HG03025 (cell line): ENCODE results near the gene EFCAB6.

Experiments
- ATAC-seq: cut with Tn5 transposase; IDR thresholded peaks from one replicate; pipeline ENCODE4 v1.9.1; 2021; ENCODE audit warnings: mild to moderate bottlenecking, moderate library complexity; ENCODE audit not compliant: unreplicated experiment, low FRiP score

Gene EFCAB6

DNA sequence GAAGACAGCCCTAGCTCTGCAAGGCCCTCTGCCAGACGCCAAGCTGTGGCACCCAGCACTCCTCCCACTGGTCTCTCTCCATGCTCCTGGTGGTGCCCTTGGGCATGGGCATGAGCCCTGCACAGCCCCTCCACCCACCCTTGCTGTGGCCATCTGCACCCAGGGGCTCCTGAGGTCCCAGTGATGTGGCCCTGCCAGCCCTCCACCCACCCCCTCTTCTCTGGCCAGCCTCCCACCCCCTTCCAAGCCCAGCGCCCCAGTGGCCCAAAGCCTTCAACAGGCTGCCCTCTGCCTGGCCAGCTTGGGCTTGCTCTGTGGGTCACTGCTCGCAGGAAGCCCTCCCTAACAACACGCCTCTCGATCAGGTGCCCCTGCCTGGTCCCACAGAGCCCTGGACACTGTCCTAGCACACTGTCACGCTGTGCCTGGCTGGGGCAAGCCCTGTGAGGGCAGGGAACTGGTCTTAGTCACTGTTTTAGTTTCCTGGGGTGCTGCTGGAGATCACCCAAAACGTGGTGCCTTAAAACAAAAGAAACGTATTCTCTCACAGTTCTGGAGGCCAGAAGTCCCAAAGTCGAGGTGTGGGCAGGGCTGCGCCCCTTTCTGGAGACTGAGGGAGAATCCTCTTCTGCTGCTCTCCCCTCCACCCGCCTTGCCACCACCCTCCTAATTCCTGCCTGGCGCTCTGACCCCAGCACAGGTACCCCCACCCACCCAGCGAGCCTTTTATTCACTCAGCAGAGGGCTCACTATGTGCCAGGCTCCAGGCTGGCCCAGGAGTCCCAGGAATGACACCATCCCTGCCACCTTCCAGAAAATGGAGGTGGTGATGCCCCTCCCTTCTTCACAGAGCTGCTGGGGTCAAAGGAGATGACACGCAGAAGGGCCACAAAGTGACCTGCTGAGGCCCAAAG, 35.5 kb upstream of the EFCAB6 start:
- no peak for ATAC-seq

GRCh38 chr22:43846966-43847365, 34.9 kb upstream of the EFCAB6 start:
- ATAC-seq = no peak

DNA sequence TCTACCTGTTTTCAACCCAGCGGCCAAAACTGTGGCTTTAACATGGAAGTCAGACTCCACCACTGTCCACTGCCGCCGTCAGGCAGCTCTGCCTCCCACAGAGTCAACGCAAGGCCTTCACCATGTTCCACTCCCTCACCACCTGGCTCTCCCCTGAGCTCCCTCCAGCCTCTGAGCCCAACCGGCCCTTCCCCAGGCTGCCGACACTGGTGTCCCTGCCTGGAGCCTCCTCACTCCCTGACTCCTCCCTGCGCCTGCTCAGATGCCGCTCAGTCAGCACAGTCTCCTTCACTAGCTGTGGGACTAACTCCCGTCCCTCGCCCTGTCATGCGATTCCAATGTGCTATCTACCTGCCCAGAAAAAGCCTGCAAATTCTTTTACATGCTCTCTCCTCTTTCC, 33.9 kb upstream of the EFCAB6 start:
- ATAC-seq = no peak

- ATAC-seq = no peak
Observed at GRCh38 chr22:43844560-43845545, 32.7 kb upstream of the EFCAB6 start.

- ATAC-seq = no peak
Observed at GRCh38 chr22:43843783-43844530, 31.9 kb upstream of the EFCAB6 start.

- no peak for ATAC-seq
Observed at GRCh38 chr22:43841742-43842141, 29.6 kb upstream of the EFCAB6 start.

DNA sequence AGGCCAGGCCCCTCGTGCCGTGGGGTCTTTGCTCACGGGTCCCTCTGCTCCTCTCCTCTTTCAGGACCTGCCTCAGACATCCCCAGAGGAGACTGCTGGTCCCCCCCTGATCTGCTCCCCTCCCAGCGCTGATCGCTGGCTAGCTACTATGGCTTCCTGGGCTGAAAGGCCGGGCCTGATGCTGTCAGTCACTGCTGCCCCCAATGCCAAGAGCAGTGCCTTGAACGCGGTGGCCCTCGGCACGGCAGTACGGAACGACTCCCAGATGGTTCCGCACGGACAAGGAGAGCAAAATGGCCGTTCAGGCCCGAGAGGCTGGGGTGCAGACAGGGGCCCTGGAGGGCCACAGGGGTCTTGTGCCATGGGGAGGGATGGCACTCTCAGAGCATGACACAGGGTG, 28.7 kb upstream of the EFCAB6 start:
- ATAC-seq = no peak

DNA sequence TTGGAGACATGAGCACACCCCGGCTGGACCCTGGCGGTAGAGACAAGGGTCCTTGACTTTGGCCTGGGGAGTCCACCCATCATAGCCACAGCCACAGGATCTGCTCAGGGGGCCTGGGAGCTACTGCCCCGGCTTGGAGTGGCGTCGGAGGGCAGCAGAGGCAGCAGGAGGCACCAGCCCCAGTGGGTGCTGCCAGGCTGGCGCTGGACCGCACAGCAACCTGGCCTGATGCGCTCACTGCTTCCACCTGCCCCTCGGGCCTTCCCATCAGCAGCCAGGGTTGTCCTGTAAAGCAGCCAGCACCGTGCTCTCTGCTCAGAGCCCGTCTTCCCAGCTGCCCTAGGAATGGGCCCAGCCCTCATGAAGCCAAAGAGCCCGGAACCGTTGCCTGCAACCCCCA, 28.3 kb upstream of the EFCAB6 start:
- ATAC-seq = no peak

GRCh38 chr22:43839781-43840180, 27.7 kb upstream of the EFCAB6 start:
- ATAC-seq = no peak

DNA sequence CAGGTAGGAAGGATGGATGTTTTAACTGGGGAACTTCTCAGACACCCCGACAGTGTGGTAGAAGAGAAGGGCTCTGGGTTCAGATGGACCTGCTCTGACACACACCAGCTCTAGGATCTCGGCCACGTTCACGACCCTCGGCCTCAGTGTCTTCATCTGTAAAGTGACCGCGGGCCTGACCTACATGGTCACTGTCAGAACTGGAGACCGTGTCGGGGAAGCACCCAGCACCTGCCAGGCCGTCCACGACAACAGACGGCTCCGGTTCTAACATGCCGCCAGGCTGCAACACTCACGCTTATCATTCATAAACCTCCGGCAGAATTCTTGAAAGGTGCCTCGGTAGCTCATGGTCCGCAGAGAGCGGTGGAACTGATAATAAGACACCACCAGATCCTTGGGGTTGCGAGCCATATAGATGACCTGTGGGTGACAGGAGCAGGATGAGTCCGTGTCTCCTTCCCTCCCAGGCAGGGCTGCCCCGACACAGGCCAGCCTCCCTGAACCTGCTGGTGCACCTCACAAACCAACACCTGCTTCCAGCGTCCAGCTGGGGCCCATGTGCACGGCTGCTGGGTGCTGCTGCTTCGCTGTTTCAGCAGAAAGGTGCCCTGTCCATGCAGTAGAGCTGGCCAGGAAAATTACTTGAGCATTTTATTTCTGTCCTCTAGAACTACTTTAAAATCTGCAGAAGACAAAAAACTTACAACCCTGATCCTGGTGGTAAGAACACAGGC, 26.6 kb upstream of the EFCAB6 start:
- no peak for ATAC-seq

DNA sequence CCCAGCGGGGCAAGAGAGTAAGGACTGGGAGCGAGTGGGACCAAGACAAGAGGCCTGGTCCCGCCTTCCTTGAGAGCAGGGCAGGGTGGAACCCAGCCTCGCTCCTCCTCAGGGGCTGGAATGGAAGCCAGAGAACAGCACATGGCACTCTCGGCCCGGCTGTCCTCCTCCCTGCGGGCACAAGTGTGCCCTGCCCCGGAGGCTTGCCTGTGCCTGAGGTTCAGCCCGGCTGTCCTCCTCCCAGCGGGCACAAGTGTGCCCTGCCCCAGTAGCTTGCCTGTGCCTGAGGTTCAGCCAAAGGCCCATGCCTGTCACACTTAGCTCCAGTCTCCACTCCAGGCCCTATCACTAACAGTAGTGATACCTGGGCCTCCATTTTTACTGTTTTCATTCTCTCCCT, 26.1 kb upstream of the EFCAB6 start:
- no peak for ATAC-seq

GRCh38 chr22:43837666-43838065, 25.6 kb upstream of the EFCAB6 start:
- ATAC-seq = no peak

DNA sequence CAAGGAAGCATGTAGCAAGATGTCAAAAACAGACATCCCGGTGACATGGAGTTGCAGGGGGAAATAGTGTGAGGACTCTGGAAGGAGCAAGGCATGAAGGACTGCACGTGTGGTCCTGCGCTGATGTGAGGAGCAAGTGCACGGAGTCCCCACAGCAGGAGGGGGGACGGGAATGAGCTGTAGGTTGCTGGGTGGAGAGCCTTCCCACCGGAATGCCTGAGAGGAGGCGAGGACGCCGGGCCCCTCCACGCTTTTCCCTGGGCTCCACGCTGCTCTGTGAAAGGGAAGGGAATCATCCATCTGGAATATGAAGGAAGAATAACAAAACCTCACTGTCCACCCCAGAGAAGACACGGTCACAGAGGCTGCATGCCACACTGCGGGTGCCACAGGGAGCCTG, 23.6 kb upstream of the EFCAB6 start:
- ATAC-seq = no peak

DNA sequence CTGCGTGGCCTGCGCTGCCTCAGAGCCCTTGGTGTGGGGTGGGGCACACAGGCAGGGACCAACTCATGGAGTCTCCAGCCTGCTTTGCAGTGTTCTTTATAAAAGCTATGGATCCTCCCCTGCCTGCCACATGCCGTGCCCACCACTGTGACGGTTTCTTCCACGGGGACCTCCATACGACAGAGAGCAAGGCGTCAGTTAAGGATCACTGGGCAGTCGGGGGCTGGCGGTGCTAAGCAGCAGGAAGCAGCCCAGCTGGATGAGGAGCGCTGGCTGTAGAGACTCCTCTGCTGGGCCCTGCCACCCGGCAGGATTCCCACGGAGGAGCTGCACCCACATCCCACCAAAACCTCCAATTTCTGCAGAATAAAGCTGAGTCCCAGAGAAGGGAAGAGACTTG, 23.1 kb upstream of the EFCAB6 start:
- no peak for ATAC-seq

GRCh38 chr22:43833286-43834240, 21.5 kb upstream of the EFCAB6 start:
- ATAC-seq = no peak

DNA sequence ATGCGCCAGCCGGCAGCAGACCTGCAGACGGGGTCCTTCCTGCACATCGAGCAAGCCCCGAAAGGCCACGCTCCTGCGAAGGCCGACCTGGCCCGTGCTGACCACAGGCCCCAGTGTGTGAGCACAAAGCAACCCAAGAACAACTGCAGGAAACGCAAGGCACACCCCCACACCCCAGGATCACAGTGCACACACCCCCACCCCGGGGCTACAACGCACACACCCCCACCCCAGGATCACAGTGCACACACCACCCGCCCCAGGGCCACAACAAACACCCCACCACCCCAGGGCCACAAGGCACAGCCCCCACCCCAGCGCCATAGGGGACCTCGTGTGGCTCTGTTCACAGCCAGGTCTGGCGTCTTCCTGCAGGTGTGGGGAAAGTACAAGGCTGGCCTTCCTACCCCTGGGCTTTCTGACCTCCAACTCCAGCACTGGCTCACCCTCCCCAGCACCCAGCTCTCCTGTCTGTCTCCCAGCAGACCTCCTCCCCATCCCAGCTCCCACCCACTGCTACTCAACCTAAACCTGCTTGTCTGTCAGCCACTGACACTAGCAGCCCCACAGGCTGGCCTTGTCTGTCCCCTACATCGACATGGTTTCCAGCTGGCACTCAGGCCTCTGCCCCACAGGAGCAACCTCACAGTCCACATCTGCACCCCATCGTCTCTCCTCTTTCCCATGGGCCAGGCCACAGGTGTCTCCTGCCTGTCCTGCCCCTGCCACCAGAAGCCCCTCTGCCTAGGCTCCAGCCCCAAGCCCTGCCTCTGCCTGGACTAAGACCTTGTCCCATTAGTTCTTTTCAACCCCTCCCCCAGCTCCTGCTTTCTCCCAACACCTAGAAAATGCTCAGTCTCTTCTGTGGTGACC, 20.5 kb upstream of the EFCAB6 start:
- no peak for ATAC-seq

GRCh38 chr22:43831561-43832392, 19.7 kb upstream of the EFCAB6 start:
- no peak for ATAC-seq
